HepG2 (cell line): ENCODE measurements around the gene MAST1. TPM values are rescaled to one million over a fixed set of nuclear protein-coding genes. Genes with fewer than 3 reads are reported as not detected.

ENCODE experiments used
- ATAC-seq: fragments of 200-7000 bp; cut with Tn5 transposase; 3 replicates; pipeline ENCODE4 v1.9.1; 2020; ENCODE audit warnings: mild to moderate bottlenecking, moderate library complexity
- BruUV-seq: library from RNA; stranded (reverse); fragments of 400-500 nt; replicated peaks from 2 replicates; lab custom pipeline; 2021; lab: Mats Ljungman, UMichigan
- CTCF ChIA-PET: fragments of 300-600 bp; formaldehyde crosslinking; extraction: SDS; loops from one replicate; lab custom pipeline; 2021; ENCODE audit warnings: low total read pairs, inconsistent platforms, low intra/inter-chr PET ratio; lab: Yijun Ruan, JAX
- POLR2A ChIA-PET: fragments of 350-600 bp; sonication (Branson Sonifier 250); formaldehyde crosslinking; loops from one replicate; lab custom pipeline; 2020; ENCODE audit warnings: antibody characterized with exemption, inconsistent platforms; lab: Yijun Ruan, JAX
- DNase-seq: peaks from one replicate; pipeline ENCODE4 v3.0.0-alpha.2; 2015; ENCODE audit warnings: low spot score
- FAIRE-seq: peaks from 3 replicates; lab custom pipeline; 2011; peaks lifted over from hg19 to GRCh38; lab: Jason Lieb, UNC
- H2AFZ ChIP-seq: one replicate; pipeline ENCODE4 v1.6.1; 2011; ENCODE audit warnings: low read length, inconsistent platforms
- H3K27ac ChIP-seq: fragments of 300-600 bp; 3 replicates; pipeline ENCODE4 v1.8.0; 2011; ENCODE audit warnings: mixed run types, mild to moderate bottlenecking, mixed read lengths, low read length, inconsistent platforms; ENCODE audit not compliant: insufficient read depth; ENCODE audit errors: extremely low read length
- H3K27me3 ChIP-seq, 2 experiments: fragments of 200-600 bp in 1 of 2; 2 replicates in 1 of 2; 3 replicates in 1 of 2; pipeline versions ENCODE4 v1.6.0 to v1.8.0; 2011; ENCODE audit warnings: low read length in 2 of 2, mild to moderate bottlenecking in 2 of 2, moderate library complexity in 2 of 2, inconsistent platforms in 1 of 2; ENCODE audit not compliant: insufficient read depth in 2 of 2, control insufficient read depth in 1 of 2
- H3K36me3 ChIP-seq, 2 experiments: fragments of 200-600 bp in 1 of 2; replicated peaks in 1 of 2; 2 replicates in 1 of 2; 3 replicates in 1 of 2; pipeline versions ENCODE4 v1.5.1 to v1.8.0; 2011; ENCODE audit warnings: low read length in 2 of 2, inconsistent platforms in 1 of 2; ENCODE audit not compliant: insufficient read depth in 2 of 2, control insufficient read depth in 1 of 2
- H3K4me1 ChIP-seq: 2 replicates; pipeline ENCODE4 v1.5.1; 2012; ENCODE audit warnings: low read length, inconsistent platforms; ENCODE audit not compliant: insufficient read depth
- H3K4me2 ChIP-seq: 2 replicates; pipeline ENCODE4 v1.6.0; 2011; ENCODE audit warnings: low read depth, low read length, inconsistent platforms
- H3K4me3 ChIP-seq, 3 experiments: fragments of 200-600 bp in 1 of 3; sonication (generic), shearing (Covaris generic) in 1 of 3; replicated peaks in 1 of 3; 2 replicates each; pipeline ENCODE4 v1.5.1; 2011 to 2016; ENCODE audit warnings: low read length in 3 of 3, inconsistent platforms in 2 of 3, low read depth in 2 of 3, mild to moderate bottlenecking in 2 of 3, control low read depth in 1 of 3, mixed read lengths in 1 of 3; ENCODE audit not compliant: insufficient read depth in 1 of 3
- H3K79me2 ChIP-seq: one replicate; pipeline ENCODE4 v1.6.1; 2011; ENCODE audit warnings: low read length, inconsistent platforms; ENCODE audit not compliant: insufficient read depth
- H3K9ac ChIP-seq: 2 replicates; pipeline ENCODE4 v1.6.0; 2011; ENCODE audit warnings: mild to moderate bottlenecking, low read depth, low read length, inconsistent platforms; ENCODE audit not compliant: insufficient read depth
- H3K9me3 ChIP-seq: 2 replicates; pipeline ENCODE4 v1.5.1; 2012; ENCODE audit warnings: mild to moderate bottlenecking, low read length
- H4K20me1 ChIP-seq: 2 replicates; pipeline ENCODE4 v1.6.0; 2011; ENCODE audit warnings: inconsistent platforms, mild to moderate bottlenecking, low read length, moderate library complexity; ENCODE audit not compliant: insufficient read depth
- MAFF ChIP-seq: IDR thresholded peaks from 2 replicates; pipeline ENCODE4 v1.6.1; 2011; ENCODE audit warnings: low read depth, low read length, improper control_type of control experiment
- MAFK ChIP-seq, 2 experiments: IDR thresholded peaks in 1 of 2; conservative IDR thresholded peaks in 1 of 2; 2 replicates each; pipeline ENCODE4 v1.6.1; 2011; ENCODE audit warnings: improper control_type of control experiment in 2 of 2, low read length in 2 of 2
- POLR2G ChIP-seq: fragments of 200-400 bp; formaldehyde crosslinking; IDR thresholded peaks from 2 replicates; pipeline ENCODE4 v1.6.1; 2018; ENCODE audit warnings: mild to moderate bottlenecking, low read depth, low read length, moderate library complexity
- RBM22 ChIP-seq: fragments of 200-400 bp; formaldehyde crosslinking; optimal IDR thresholded peaks from 2 replicates; pipeline ENCODE3; 2017; ENCODE audit warnings: mild to moderate bottlenecking, low read length, moderate library complexity
- TIGD3 ChIP-seq: sonication (generic); formaldehyde crosslinking; IDR thresholded peaks from 2 replicates; pipeline ENCODE4 v1.5.1; 2020; ENCODE audit warnings: mild to moderate bottlenecking, missing genetic modification reagents, borderline replicate concordance
- ZMYM2 ChIP-seq: sonication (generic); formaldehyde crosslinking; IDR thresholded peaks from 2 replicates; pipeline ENCODE4 v1.8.0; 2022; ENCODE audit warnings: mild to moderate bottlenecking, missing genetic modification reagents
- ZNF562 ChIP-seq: sonication (generic); formaldehyde crosslinking; IDR thresholded peaks from 2 replicates; pipeline ENCODE4 v1.8.0; 2022; ENCODE audit warnings: missing genetic modification reagents, borderline replicate concordance
- WGBS: methylation state at CpG from one replicate; pipeline ENCODE4 v1.1.6; 2017; ENCODE audit warnings: low lambda C conversion rate; 5-methylcytosine and 5-hydroxymethylcytosine counted together
- in situ Hi-C: cut with HindIII; loops from 2 replicates; pipeline ENCODE4 v1.10.0; 2017; ENCODE audit warnings: low pct_unique_long_range_greater_than_20kb; ENCODE audit not compliant: extremely low pct_ligation_motif_present
- intact Hi-C: fragments of 100-400 bp; cut with micrococcal nuclease; formaldehyde crosslinking; loops from one replicate; pipeline ENCODE4 v1.10.0; 2022; ENCODE audit not compliant: unreplicated experiment
- microRNA-seq: library from miRNA; unstranded; fragments of <30 nt; microRNA quantifications from one replicate; pipeline ENCODE4, GENCODE V29; 2020
- polyA plus RNA-seq, 8 experiments: library from polyadenylated mRNA; depleted of rRNA in 3 of 8; stranded (reverse) in 7 of 8; unstranded in 1 of 8; fragments of >200 nt; fragmentation: Illumina TruSeq in 4 of 8; extraction: Trizol in 4 of 8; gene quantifications; 2 replicates each; pipeline versions ENCODE4 v1.2.1 to v1.2.3, GENCODE V29; 2011 to 2016; ENCODE audit warnings: low read depth in 4 of 8, missing spikeins in 1 of 8, mixed read lengths in 1 of 8; ENCODE audit not compliant: insufficient read depth in 1 of 8
- small RNA-seq, 3 experiments: library from RNA; depleted of rRNA; stranded (forward); fragments of <200 nt; gene quantifications; one replicate each; pipeline ENCODE3, GENCODE V24; 2012; ENCODE audit warnings: low read depth in 2 of 3, low replicate concordance in 1 of 3; ENCODE audit not compliant: insufficient read length in 3 of 3, insufficient read depth in 2 of 3
- total RNA-seq, 5 experiments: library from RNA; depleted of rRNA; stranded (reverse); fragments of >200 nt; fragmentation: Illumina TruSeq; extraction: Trizol; gene quantifications; 2 replicates each; pipeline ENCODE4 v1.2.3, GENCODE V29; 2016; ENCODE audit warnings: low read depth in 1 of 5

Gene MAST1
- total and polyA plus RNA-seq, 2 of the 13 experiments (the other 11 are each of a cell fraction or from before 2014, with no cell fraction given): 0.73 to 4.7 TPM

- no peak for ATAC-seq
- H4K20me1 ChIP-seq: no peaks in the 10 kb centered on the region
- H3K9ac ChIP-seq: no peak overlapping the region
- peaks cover 17 to 27% of the 10 kb centered on the region in 2 experiments for H3K36me3 ChIP-seq
- no peak overlapping the region for H3K4me3 ChIP-seq
- no TSS peak for BruUV-seq
- POLR2A ChIA-PET: interaction anchor here (0.6 to 2.5 kb wide), 6 partner anchors 8 to 30 kb away, joined by 3 to 12 read pairs (median 6); partner anchors contain the start of genes FARSA, GCDH and RAD23A
- no peaks in the 10 kb centered on the region; a peak in 1 of 5 replicates for H3K27me3 ChIP-seq
- DNase-seq: no peak
- CTCF ChIA-PET: no interaction called here
- no peaks in the 10 kb centered on the region for H3K4me1 ChIP-seq
- TF ChIP-seq ZMYM2 (CRISPR knock-in tag) (no peak), POLR2G (peak; percentile 41; the same call in 1 of the 2 replicates)
- H3K27ac ChIP-seq: no peak overlapping the region
- H3K9me3 ChIP-seq: no peaks in the 10 kb centered on the region
- no peak overlapping the region for H2AFZ ChIP-seq
- WGBS: 74% methylated on average over 3 of the region's 3 CpGs
- no peaks in the 10 kb centered on the region for H3K79me2 ChIP-seq
- FAIRE-seq: no peak
- intact Hi-C loops (no loop called here), in situ Hi-C loops (no loop called here)
- H3K4me2 ChIP-seq: no peak overlapping the region
Measured at GRCh38 chr19:12921047-12921446, 82.7 kb downstream of the MAST1 start.

- BruUV-seq: no TSS peak
- no peaks in the 10 kb centered on the region for H3K79me2 ChIP-seq
- H3K36me3 ChIP-seq: peaks cover 26 to 38% of the 10 kb centered on the region in 2 experiments
- WGBS: 98% methylated on average over 4 of the region's 4 CpGs
- ChIA-PET CTCF (no interaction called here), POLR2A (no interaction called here)
- no peak for DNase-seq
- no peaks in the 10 kb centered on the region for H3K9me3 ChIP-seq
- TF ChIP-seq MAFK (conservative IDR thresholded peaks at IDR 0.05 in 1 of 2, IDR thresholded peaks at IDR 0.05 in 1 of 2; ENCODE audit: low read length in 2 of 2): peak; percentile 50 to 77
- no peak for TF ChIP-seq TIGD3 (CRISPR knock-in tag)
- peak; percentile 61 for TF ChIP-seq MAFF
- peak; percentile 24 for TF ChIP-seq RBM22
- TF ChIP-seq ZNF562 (CRISPR knock-in tag): no peak
- ATAC-seq: no peak
- H3K9ac ChIP-seq: no peak overlapping the region
- no peak overlapping the region for H3K4me2 ChIP-seq
- intact Hi-C loops (no loop called here), in situ Hi-C loops (no loop called here)
- H3K4me1 ChIP-seq: no peaks in the 10 kb centered on the region
- no peak overlapping the region for H3K4me3 ChIP-seq
- FAIRE-seq: no peak
- H4K20me1 ChIP-seq: no peaks in the 10 kb centered on the region
- no peak overlapping the region for H3K27ac ChIP-seq
- H2AFZ ChIP-seq: no peak overlapping the region
- H3K27me3 ChIP-seq: no peaks in the 10 kb centered on the region; a peak in 1 of 5 replicates
Measured at GRCh38 chr19:12922959-12923358, 84.6 kb downstream of the MAST1 start.

Small RNA genes lying within 50 kb of the gene (microRNA-seq; reads per million reads assigned to microRNA genes)
- gene MIR5695 (not detected), gene MIR6794 (not detected)

Small RNA genes lying within 50 kb of the gene (small RNA-seq; reads per million reads assigned to genes)
- gene MIR5695 (0 reads per million in 3 experiments), gene MIR6794 (0 reads per million in 3 experiments)

Other genes with a start within 250 kb of the MAST1 start
- gene ZNF490, start 227.7 kb upstream of the MAST1 start, total RNA-seq (2016; rRNA removed; fragmentation: Illumina TruSeq; extraction: Trizol): 2.9 and 5.2 TPM in 2 replicates
- 1.2 and 1.3 TPM in 2 replicates for gene ZNF490, start 227.7 kb upstream of the MAST1 start, polyA plus RNA-seq (2011; rRNA removed)
- gene ZNF791, start 227.6 kb upstream of the MAST1 start, total RNA-seq (2016; rRNA removed; fragmentation: Illumina TruSeq; extraction: Trizol): 17.4 and 21.3 TPM in 2 replicates
- gene ZNF791, start 227.6 kb upstream of the MAST1 start, polyA plus RNA-seq (2011; rRNA removed): 10.1 and 12.8 TPM in 2 replicates
- gene MAN2B1, start 171.8 kb upstream of the MAST1 start, total RNA-seq (2016; rRNA removed; fragmentation: Illumina TruSeq; extraction: Trizol): 10.8 and 23.8 TPM in 2 replicates
- 23.6 and 31.8 TPM in 2 replicates for gene MAN2B1, start 171.8 kb upstream of the MAST1 start, polyA plus RNA-seq (2011; rRNA removed)
- gene WDR83, start 171.7 kb upstream of the MAST1 start, total RNA-seq (2016; rRNA removed; fragmentation: Illumina TruSeq; extraction: Trizol): 9.9 and 10.7 TPM in 2 replicates
- gene WDR83, start 171.7 kb upstream of the MAST1 start, polyA plus RNA-seq (2011; rRNA removed): 4.5 and 5.4 TPM in 2 replicates
- 34.8 and 43.3 TPM in 2 replicates for gene DHPS, start 156.6 kb upstream of the MAST1 start, total RNA-seq (2016; rRNA removed; fragmentation: Illumina TruSeq; extraction: Trizol)
- 84.3 and 84.6 TPM in 2 replicates for gene DHPS, start 156.6 kb upstream of the MAST1 start, polyA plus RNA-seq (2011; rRNA removed)
- not detected in 2 replicates for gene GNG14, start 150.5 kb upstream of the MAST1 start, total RNA-seq (2016; rRNA removed; fragmentation: Illumina TruSeq; extraction: Trizol)
- gene GNG14, start 150.5 kb upstream of the MAST1 start, polyA plus RNA-seq (2011; rRNA removed): not detected in 2 replicates
- gene FBXW9, start 141.9 kb upstream of the MAST1 start, total RNA-seq (2016; rRNA removed; fragmentation: Illumina TruSeq; extraction: Trizol): 4.6 and 6.1 TPM in 2 replicates
- gene FBXW9, start 141.9 kb upstream of the MAST1 start, polyA plus RNA-seq (2011; rRNA removed): 5.7 and 7.0 TPM in 2 replicates
- 31.7 and 33.6 TPM in 2 replicates for gene TNPO2, start 114.6 kb upstream of the MAST1 start, total RNA-seq (2016; rRNA removed; fragmentation: Illumina TruSeq; extraction: Trizol)
- gene TNPO2, start 114.6 kb upstream of the MAST1 start, polyA plus RNA-seq (2011; rRNA removed): 61.0 and 76.1 TPM in 2 replicates
- gene TRIR, start 103.8 kb upstream of the MAST1 start, total RNA-seq (2016; rRNA removed; fragmentation: Illumina TruSeq; extraction: Trizol): 159 and 179 TPM in 2 replicates
- 160 and 166 TPM in 2 replicates for gene TRIR, start 103.8 kb upstream of the MAST1 start, polyA plus RNA-seq (2011; rRNA removed)
- 51.5 and 57.7 TPM in 2 replicates for gene GET3, start 101.0 kb upstream of the MAST1 start, total RNA-seq (2016; rRNA removed; fragmentation: Illumina TruSeq; extraction: Trizol)
- 59.4 and 67.5 TPM in 2 replicates for gene GET3, start 101.0 kb upstream of the MAST1 start, polyA plus RNA-seq (2011; rRNA removed)
- not detected in 2 replicates for gene BEST2, start 86.7 kb upstream of the MAST1 start, total RNA-seq (2016; rRNA removed; fragmentation: Illumina TruSeq; extraction: Trizol)
- not detected in 2 replicates for gene BEST2, start 86.7 kb upstream of the MAST1 start, polyA plus RNA-seq (2011; rRNA removed)
- gene HOOK2, start 63.0 kb upstream of the MAST1 start, total RNA-seq (2016; rRNA removed; fragmentation: Illumina TruSeq; extraction: Trizol): 7.3 and 12.9 TPM in 2 replicates
- gene HOOK2, start 63.0 kb upstream of the MAST1 start, polyA plus RNA-seq (2011; rRNA removed): 9.2 and 11.1 TPM in 2 replicates
- gene JUNB, start 47.0 kb upstream of the MAST1 start, total RNA-seq (2016; rRNA removed; fragmentation: Illumina TruSeq; extraction: Trizol): 4.9 and 7.7 TPM in 2 replicates
- gene JUNB, start 47.0 kb upstream of the MAST1 start, polyA plus RNA-seq (2011; rRNA removed): 8.2 and 15.9 TPM in 2 replicates
- 381 and 425 TPM in 2 replicates for gene PRDX2, start 36.7 kb upstream of the MAST1 start, total RNA-seq (2016; rRNA removed; fragmentation: Illumina TruSeq; extraction: Trizol)
- gene PRDX2, start 36.7 kb upstream of the MAST1 start, polyA plus RNA-seq (2011; rRNA removed): 218 and 238 TPM in 2 replicates
- 14.9 and 23.5 TPM in 2 replicates for gene THSD8, start 36.4 kb upstream of the MAST1 start, total RNA-seq (2016; rRNA removed; fragmentation: Illumina TruSeq; extraction: Trizol)
- gene THSD8, start 36.4 kb upstream of the MAST1 start, polyA plus RNA-seq (2011; rRNA removed): 4.8 and 5.2 TPM in 2 replicates
- gene RNASEH2A, start 31.9 kb upstream of the MAST1 start, total RNA-seq (2016; rRNA removed; fragmentation: Illumina TruSeq; extraction: Trizol): 35.8 and 44.0 TPM in 2 replicates
- 18.4 and 25.1 TPM in 2 replicates for gene RNASEH2A, start 31.9 kb upstream of the MAST1 start, polyA plus RNA-seq (2011; rRNA removed)
- 0.27 TPM in 1 of 2 replicates, not detected in the other for gene RTBDN, start 3.9 kb upstream of the MAST1 start, total RNA-seq (2016; rRNA removed; fragmentation: Illumina TruSeq; extraction: Trizol)
- 0.35 and 0.48 TPM in 2 replicates for gene RTBDN, start 3.9 kb upstream of the MAST1 start, polyA plus RNA-seq (2011; rRNA removed)
- 3.4 and 7.5 TPM in 2 replicates for gene DNASE2, start 42.9 kb downstream of the MAST1 start, total RNA-seq (2016; rRNA removed; fragmentation: Illumina TruSeq; extraction: Trizol)
- 16.2 and 19.0 TPM in 2 replicates for gene DNASE2, start 42.9 kb downstream of the MAST1 start, polyA plus RNA-seq (2011; rRNA removed)
- not detected in 2 replicates for gene KLF1, start 48.7 kb downstream of the MAST1 start, total RNA-seq (2016; rRNA removed; fragmentation: Illumina TruSeq; extraction: Trizol)
- not detected in 2 replicates for gene KLF1, start 48.7 kb downstream of the MAST1 start, polyA plus RNA-seq (2011; rRNA removed)
- 35.0 and 38.0 TPM in 2 replicates for gene GCDH, start 52.6 kb downstream of the MAST1 start, total RNA-seq (2016; rRNA removed; fragmentation: Illumina TruSeq; extraction: Trizol)
- 15.1 and 16.4 TPM in 2 replicates for gene GCDH, start 52.6 kb downstream of the MAST1 start, polyA plus RNA-seq (2011; rRNA removed)
- gene SYCE2, start 80.8 kb downstream of the MAST1 start, total RNA-seq (2016; rRNA removed; fragmentation: Illumina TruSeq; extraction: Trizol): 0.09 TPM in 1 of 2 replicates, not detected in the other
- gene SYCE2, start 80.8 kb downstream of the MAST1 start, polyA plus RNA-seq (2011; rRNA removed): 0.25 and 0.40 TPM in 2 replicates
- 68.0 and 72.0 TPM in 2 replicates for gene FARSA, start 95.2 kb downstream of the MAST1 start, total RNA-seq (2016; rRNA removed; fragmentation: Illumina TruSeq; extraction: Trizol)
- 25.9 and 37.0 TPM in 2 replicates for gene FARSA, start 95.2 kb downstream of the MAST1 start, polyA plus RNA-seq (2011; rRNA removed)
- gene CALR, start 100.1 kb downstream of the MAST1 start, total RNA-seq (2016; rRNA removed; fragmentation: Illumina TruSeq; extraction: Trizol): 420 and 898 TPM in 2 replicates
- gene CALR, start 100.1 kb downstream of the MAST1 start, polyA plus RNA-seq (2011; rRNA removed): 842 and 934 TPM in 2 replicates
- 34.6 and 42.5 TPM in 2 replicates for gene RAD23A, start 107.3 kb downstream of the MAST1 start, total RNA-seq (2016; rRNA removed; fragmentation: Illumina TruSeq; extraction: Trizol)
- gene RAD23A, start 107.3 kb downstream of the MAST1 start, polyA plus RNA-seq (2011; rRNA removed): 50.3 and 54.2 TPM in 2 replicates
- 24.6 and 37.4 TPM in 2 replicates for gene GADD45GIP1, start 118.7 kb downstream of the MAST1 start, total RNA-seq (2016; rRNA removed; fragmentation: Illumina TruSeq; extraction: Trizol)
- 30.7 and 31.9 TPM in 2 replicates for gene GADD45GIP1, start 118.7 kb downstream of the MAST1 start, polyA plus RNA-seq (2011; rRNA removed)
- not detected in 2 replicates for gene DAND5, start 131.1 kb downstream of the MAST1 start, total RNA-seq (2016; rRNA removed; fragmentation: Illumina TruSeq; extraction: Trizol)
- 0.04 TPM in 1 of 2 replicates, not detected in the other for gene DAND5, start 131.1 kb downstream of the MAST1 start, polyA plus RNA-seq (2011; rRNA removed)
- gene NFIX, start 157.0 kb downstream of the MAST1 start, total RNA-seq (2016; rRNA removed; fragmentation: Illumina TruSeq; extraction: Trizol): 5.4 and 5.6 TPM in 2 replicates
- gene NFIX, start 157.0 kb downstream of the MAST1 start, polyA plus RNA-seq (2011; rRNA removed): 3.0 and 3.4 TPM in 2 replicates